Activated CD8-positive, alpha-beta memory T cell treated with anti-CD3 and anti-CD28 coated beads for 48 hours (primary cell): ENCODE results near the gene PSMF1.
A peak's percentile ranks its signal among the peaks of the same experiment; 100 is the strongest.

Source experiments
- DNase-seq, 3 experiments: peaks; one replicate each; pipeline ENCODE4 v3.0.0-alpha.2; 2020; ENCODE audit warnings: low read depth in 2 of 3, low spot score in 2 of 3

PSMF1 gene

GRCh38 chr20:1118336-1119127, at the start of gene PSMF1:
PSMF1 (plus strand) TSS chr20:1118602; CDS start chr20:1118774, 172 bp downstream.
- peak; percentile 92 to 95 (median 93) for DNase-seq

- DNase-seq = no peak
Observed at GRCh38 chr20:1072258-1072657, 46.1 kb upstream of the PSMF1 start.

GRCh38 chr20:1075616-1076015, 42.8 kb upstream of the PSMF1 start:
- no peak for DNase-seq

- DNase-seq = no peak
Observed at GRCh38 chr20:1081891-1082290, 36.5 kb upstream of the PSMF1 start.

GRCh38 chr20:1083431-1084080, 34.8 kb upstream of the PSMF1 start:
- DNase-seq = no peak

- DNase-seq = no peak
Observed at GRCh38 chr20:1085492-1086276, 32.7 kb upstream of the PSMF1 start.

- no peak for DNase-seq
Observed at GRCh38 chr20:1086277-1087213, 31.9 kb upstream of the PSMF1 start.

GRCh38 chr20:1087311-1087905, 31.0 kb upstream of the PSMF1 start:
- DNase-seq = no peak

- DNase-seq = no peak
Observed at GRCh38 chr20:1094751-1095150, 23.7 kb upstream of the PSMF1 start.

GRCh38 chr20:1101533-1101932, 16.9 kb upstream of the PSMF1 start:
- DNase-seq = no peak

- DNase-seq = no peak
Observed at GRCh38 chr20:1102016-1102415, 16.4 kb upstream of the PSMF1 start.

- no peak for DNase-seq
Observed at GRCh38 chr20:1103751-1104150, 14.7 kb upstream of the PSMF1 start.

GRCh38 chr20:1105599-1106194, 12.7 kb upstream of the PSMF1 start:
- no peak for DNase-seq

- no peak for DNase-seq
Observed at GRCh38 chr20:1107176-1107575, 11.2 kb upstream of the PSMF1 start.

- peak in 2 of 3 experiments; percentile 25 to 40 for DNase-seq
Observed at GRCh38 chr20:1108437-1108920, 9.9 kb upstream of the PSMF1 start.

- no peak for DNase-seq
Observed at GRCh38 chr20:1112908-1113307, 5.5 kb upstream of the PSMF1 start.

GRCh38 chr20:1118004-1118335, 432 bp upstream of the PSMF1 start:
- DNase-seq = no peak

- no peak for DNase-seq
Observed at GRCh38 chr20:1119128-1119505, 715 bp downstream of the PSMF1 start.

GRCh38 chr20:1119524-1119923, 1.1 kb downstream of the PSMF1 start:
- DNase-seq = no peak

- DNase-seq = no peak
Observed at GRCh38 chr20:1121429-1121828, 3.0 kb downstream of the PSMF1 start.
